Hepatocyte (in vitro differentiated cells): ENCODE data around the gene METTL25B. TPM values are rescaled to one million over a fixed set of nuclear protein-coding genes. Genes with fewer than 3 reads are reported as not detected.

Experiments used
- DNase-seq: peaks from one replicate; pipeline ENCODE4 v3.0.0-alpha.2; 2016; ENCODE audit warnings: low spot score
- H2AFZ ChIP-seq: fragments of 200-600 bp; sonication (generic); 2 replicates; pipeline ENCODE4 v1.6.0; 2016; ENCODE audit warnings: antibody characterized with exemption, mild to moderate bottlenecking
- H3K27ac ChIP-seq: fragments of 200-600 bp; sonication (generic); 2 replicates; pipeline ENCODE4 v1.5.1; 2016; ENCODE audit warnings: mild to moderate bottlenecking
- H3K27me3 ChIP-seq: fragments of 200-600 bp; sonication (generic); 2 replicates; pipeline ENCODE4 v1.6.1; 2016
- H3K36me3 ChIP-seq: fragments of 200-600 bp; sonication (generic); replicated peaks from 2 replicates; pipeline ENCODE4 v1.5.1; 2016; ENCODE audit warnings: low read depth; ENCODE audit not compliant: insufficient read depth
- H3K4me1 ChIP-seq: fragments of 200-600 bp; sonication (generic); 2 replicates; pipeline ENCODE4 v1.5.1; 2016; ENCODE audit warnings: mild to moderate bottlenecking, moderate library complexity; ENCODE audit not compliant: insufficient read depth
- H3K4me2 ChIP-seq: fragments of 200-600 bp; sonication (generic); 2 replicates; pipeline ENCODE4 v1.6.0; 2016
- H3K4me3 ChIP-seq: fragments of 200-600 bp; sonication (generic); 2 replicates; pipeline ENCODE4 v1.5.1; 2016; ENCODE audit warnings: mild to moderate bottlenecking
- H3K79me2 ChIP-seq: fragments of 200-600 bp; sonication (generic); 2 replicates; pipeline ENCODE4 v1.6.0; 2017; ENCODE audit warnings: mild to moderate bottlenecking
- H3K9me2 ChIP-seq: fragments of 200-600 bp; sonication (generic); replicated peaks from 2 replicates; pipeline ENCODE4 v1.6.0; 2017; ENCODE audit warnings: mild to moderate bottlenecking; ENCODE audit not compliant: insufficient read depth
- H3K9me3 ChIP-seq: fragments of 200-600 bp; sonication (generic); 2 replicates; pipeline ENCODE4 v1.5.1; 2016; ENCODE audit warnings: low read depth, mild to moderate bottlenecking
- H4K20me1 ChIP-seq: fragments of 200-600 bp; sonication (generic); 2 replicates; pipeline ENCODE4 v1.6.0; 2016; ENCODE audit warnings: mild to moderate bottlenecking; ENCODE audit not compliant: insufficient read depth, poor library complexity, severe bottlenecking
- EZH2 ChIP-seq: fragments of 200-600 bp; sonication (generic); IDR thresholded peaks from 2 replicates; pipeline ENCODE4 v1.6.1; 2016; ENCODE audit warnings: antibody characterized with exemption, mild to moderate bottlenecking, borderline replicate concordance
- EZH2phosphoT487 ChIP-seq: fragments of 200-600 bp; sonication (generic); IDR thresholded peaks from one replicate; pipeline ENCODE4 v1.6.1; 2018; ENCODE audit warnings: antibody characterized with exemption, mild to moderate bottlenecking, low read depth, moderate library complexity; ENCODE audit not compliant: unreplicated experiment, severe bottlenecking
- WGBS: methylation state at CpG from one replicate; pipeline ENCODE4 v1.1.6; 2016; ENCODE audit warnings: low lambda C conversion rate; ENCODE audit errors: missing lambda C conversion rate; 5-methylcytosine and 5-hydroxymethylcytosine counted together
- polyA plus RNA-seq: library from polyadenylated mRNA; unstranded; fragments of >200 nt; fragmentation: Nextera tagmentation; extraction: Ambion mirVana; gene quantifications from 2 replicates; pipeline ENCODE4 v1.2.1, GENCODE V29; 2016
- total RNA-seq: library from RNA; depleted of rRNA; stranded (reverse); fragments of >200 nt; gene quantifications from 2 replicates; pipeline ENCODE4 v1.2.3, GENCODE V29; 2014
- TF ChIP-seq, protein P1 (sequence below): fragments of 200-600 bp; sonication (generic); IDR thresholded peaks from 2 replicates; pipeline ENCODE4 v1.5.1; 2016; ENCODE audit warnings: antibody characterized with exemption, mild to moderate bottlenecking; ENCODE audit not compliant: poor library complexity

METTL25B gene
- 20.6 and 21.8 TPM in 2 replicates for total RNA-seq
- 22.6 and 24.7 TPM in 2 replicates for polyA plus RNA-seq

DNA sequence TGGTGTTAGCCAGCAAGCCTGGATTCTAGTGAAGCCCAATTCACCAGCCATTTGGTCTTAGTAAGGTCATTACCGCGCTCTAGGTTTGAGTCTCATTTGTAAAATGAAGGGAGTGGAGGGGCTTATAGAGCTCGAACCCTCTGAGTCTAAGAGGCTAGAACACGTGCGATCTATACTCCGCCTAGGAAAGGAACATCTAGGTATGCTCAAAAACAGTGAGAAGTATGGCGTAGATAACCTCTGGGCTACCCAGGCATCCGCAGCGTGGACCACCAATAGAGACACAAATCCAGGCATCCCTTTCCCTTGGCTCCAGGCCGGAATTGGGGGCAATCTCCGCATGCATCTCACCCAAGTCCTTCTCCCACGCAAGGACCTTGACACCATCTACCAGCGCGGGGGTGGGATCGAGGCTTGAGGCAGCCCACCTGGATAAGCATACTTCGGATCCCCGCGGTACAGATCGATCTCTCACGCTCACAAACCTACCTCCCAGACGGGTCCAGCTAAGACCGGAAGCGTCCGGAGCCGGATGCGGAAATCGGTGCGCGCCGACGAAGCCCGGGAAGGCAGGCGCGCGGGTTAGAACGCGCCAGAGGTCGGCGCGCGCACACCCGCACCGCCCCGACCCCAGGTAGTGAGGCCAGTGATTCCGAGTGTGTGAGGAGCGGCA is at the start of gene METTL25B:
METTL25B (plus strand) TSS at position 544 of the 673 bp plus-strand sequence. CDS start 636 bp downstream, outside the sequence.
- no peaks in the 10 kb centered on the region for H3K36me3 ChIP-seq
- peaks cover 28% of the 10 kb centered on the region for H4K20me1 ChIP-seq
- peaks cover 35% of the 10 kb centered on the region for H3K4me1 ChIP-seq
- H3K27ac ChIP-seq: peak within 1 kb of the TSS; percentile 99
- H3K9me2 ChIP-seq: no peaks in the 10 kb centered on the region
- no peaks in the 10 kb centered on the region for H3K9me3 ChIP-seq
- peak within 1 kb of the TSS; percentile 68 for H3K4me3 ChIP-seq
- H3K79me2 ChIP-seq: peaks cover 68% of the 10 kb centered on the region
- peak within 1 kb of the TSS; percentile 89 for H3K4me2 ChIP-seq
- peak within 1 kb of the TSS; percentile 75 for H2AFZ ChIP-seq
- no peaks in the 10 kb centered on the region for H3K27me3 ChIP-seq
- TF ChIP-seq EZH2phosphoT487 (no peak), EZH2 (no peak)
- TF ChIP-seq, protein P1, sequence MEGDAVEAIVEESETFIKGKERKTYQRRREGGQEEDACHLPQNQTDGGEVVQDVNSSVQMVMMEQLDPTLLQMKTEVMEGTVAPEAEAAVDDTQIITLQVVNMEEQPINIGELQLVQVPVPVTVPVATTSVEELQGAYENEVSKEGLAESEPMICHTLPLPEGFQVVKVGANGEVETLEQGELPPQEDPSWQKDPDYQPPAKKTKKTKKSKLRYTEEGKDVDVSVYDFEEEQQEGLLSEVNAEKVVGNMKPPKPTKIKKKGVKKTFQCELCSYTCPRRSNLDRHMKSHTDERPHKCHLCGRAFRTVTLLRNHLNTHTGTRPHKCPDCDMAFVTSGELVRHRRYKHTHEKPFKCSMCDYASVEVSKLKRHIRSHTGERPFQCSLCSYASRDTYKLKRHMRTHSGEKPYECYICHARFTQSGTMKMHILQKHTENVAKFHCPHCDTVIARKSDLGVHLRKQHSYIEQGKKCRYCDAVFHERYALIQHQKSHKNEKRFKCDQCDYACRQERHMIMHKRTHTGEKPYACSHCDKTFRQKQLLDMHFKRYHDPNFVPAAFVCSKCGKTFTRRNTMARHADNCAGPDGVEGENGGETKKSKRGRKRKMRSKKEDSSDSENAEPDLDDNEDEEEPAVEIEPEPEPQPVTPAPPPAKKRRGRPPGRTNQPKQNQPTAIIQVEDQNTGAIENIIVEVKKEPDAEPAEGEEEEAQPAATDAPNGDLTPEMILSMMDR: no peak
- DNase-seq: peak; percentile 93
- 1% methylated on average over 46 of the region's 46 CpGs for WGBS

DNA sequence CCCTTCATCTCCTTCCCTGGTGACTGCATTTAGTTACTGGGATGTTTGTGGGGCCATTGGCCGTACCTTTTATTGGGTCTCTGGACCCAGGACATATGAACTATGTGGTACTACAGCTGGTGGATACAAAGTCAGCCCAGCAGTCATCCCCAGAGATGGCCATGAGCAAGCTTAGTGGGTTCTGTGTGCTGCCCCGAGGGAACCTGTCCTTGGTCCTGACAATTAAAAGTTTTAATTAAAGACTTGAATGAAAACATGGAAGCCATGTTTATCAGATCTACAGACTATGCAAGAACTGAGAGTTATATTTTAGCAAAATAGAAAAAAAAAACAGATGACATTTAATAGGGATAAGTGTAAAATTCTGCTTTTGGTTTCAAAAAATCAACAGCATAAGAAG is 48.2 kb upstream of the METTL25B start:
- Histone ChIP-seq H3K27me3 (peaks cover 32% of the 10 kb centered on the region), H3K36me3 (no peaks in the 10 kb centered on the region), H3K4me2 (no peak overlapping the region), H4K20me1 (no peaks in the 10 kb centered on the region), H3K27ac (no peak overlapping the region), H3K4me1 (peaks cover 21% of the 10 kb centered on the region), H3K9me3 (no peaks in the 10 kb centered on the region), H2AFZ (no peak overlapping the region), H3K79me2 (no peaks in the 10 kb centered on the region), H3K9me2 (no peaks in the 10 kb centered on the region), H3K4me3 (no peak overlapping the region)
- DNase-seq: no peak
- TF ChIP-seq, protein P1: no peak
- TF ChIP-seq EZH2phosphoT487 (no peak), EZH2 (no peak)
- WGBS: 55% methylated on average over 2 of the region's 2 CpGs

DNA sequence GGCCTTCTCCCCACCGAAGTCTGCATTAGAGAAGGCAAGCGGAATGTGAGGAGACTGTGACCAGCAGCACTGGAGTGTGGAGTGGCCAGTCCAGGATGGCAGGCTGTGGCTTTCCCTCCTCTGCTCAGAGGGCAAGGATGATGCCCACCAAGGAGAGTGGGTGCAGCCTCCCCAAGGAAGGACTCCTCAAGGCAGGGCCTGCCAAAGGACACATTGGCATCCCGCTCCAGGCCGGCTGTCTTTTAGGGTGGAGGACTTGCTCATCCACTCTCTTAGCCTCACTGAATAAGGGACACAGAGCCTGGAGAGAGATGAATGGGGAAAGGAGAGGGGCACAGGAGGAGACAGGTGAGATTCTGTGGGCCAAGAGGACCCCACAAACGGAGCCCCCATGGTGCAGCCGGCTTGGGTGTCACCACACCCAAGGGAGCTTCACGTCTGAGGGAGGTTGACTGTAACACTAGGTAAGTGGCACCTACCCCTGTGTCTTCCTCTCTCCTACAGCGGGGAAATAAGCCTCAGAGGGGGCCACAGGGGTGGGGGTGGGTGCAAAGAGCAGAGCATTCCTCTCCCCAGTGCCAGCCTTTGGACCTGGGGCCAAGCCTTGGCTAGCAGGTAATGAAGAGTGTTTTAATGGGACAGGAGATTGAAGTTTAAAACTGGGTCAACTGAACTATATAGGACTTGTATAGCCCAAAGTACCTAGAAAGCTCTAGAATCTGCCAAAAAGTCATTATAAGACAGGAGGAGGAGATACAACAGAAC is 46.9 kb upstream of the METTL25B start:
- Histone ChIP-seq H3K27ac (no peak overlapping the region), H3K4me1 (peaks cover 11% of the 10 kb centered on the region), H2AFZ (no peak overlapping the region), H3K79me2 (no peaks in the 10 kb centered on the region), H3K4me3 (no peak overlapping the region), H3K27me3 (peaks cover 24% of the 10 kb centered on the region), H3K36me3 (no peaks in the 10 kb centered on the region), H3K4me2 (no peak overlapping the region), H4K20me1 (no peaks in the 10 kb centered on the region), H3K9me3 (no peaks in the 10 kb centered on the region), H3K9me2 (no peaks in the 10 kb centered on the region)
- TF ChIP-seq, protein P1: no peak
- TF ChIP-seq EZH2 (no peak), EZH2phosphoT487 (no peak)
- DNase-seq: no peak
- 80% methylated on average over 8 of the region's 8 CpGs for WGBS
